Embryonic facial prominence (tissue), 1 donor: ENCODE data around the gene INO80D.
"Not testable (repeated sequence)": the region's sequence is repeated elsewhere in the genome, so short reads cannot be mapped to it uniquely, and the experiment has no call there.

Experiments used
- DNase-seq: peaks from one replicate; pipeline ENCODE4 v3.0.0-alpha.2; 2016; ENCODE audit errors: extremely low spot score

The INO80D gene

GRCh38 chr2:206028101-206028500 is 57.9 kb downstream of the INO80D start:
- DNase-seq = no peak

DNA sequence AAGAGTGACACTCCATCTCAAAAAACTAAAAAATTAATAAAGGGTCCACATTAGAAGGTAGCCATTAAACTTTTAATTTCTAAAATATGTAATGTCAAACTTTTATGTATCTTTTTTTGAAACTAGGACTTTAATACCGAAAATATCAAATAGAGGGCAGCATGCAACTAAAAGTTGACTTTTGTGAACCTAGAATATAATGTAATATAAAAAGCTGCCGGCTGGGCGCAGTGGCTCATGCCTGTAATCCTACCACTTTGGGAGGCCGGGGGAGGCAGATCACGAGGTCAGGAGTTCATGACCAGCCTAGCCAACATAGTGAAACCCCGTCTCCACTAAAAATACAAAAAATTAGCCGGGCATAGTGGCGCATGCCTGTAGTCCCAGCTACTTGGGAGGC is 62.8 kb downstream of the INO80D start:
- no peak for DNase-seq

- no peak for DNase-seq
Observed at GRCh38 chr2:206020171-206020570, 65.8 kb downstream of the INO80D start.

GRCh38 chr2:206015746-206016145 is 70.2 kb downstream of the INO80D start:
- DNase-seq = not testable (repeated sequence)

DNA sequence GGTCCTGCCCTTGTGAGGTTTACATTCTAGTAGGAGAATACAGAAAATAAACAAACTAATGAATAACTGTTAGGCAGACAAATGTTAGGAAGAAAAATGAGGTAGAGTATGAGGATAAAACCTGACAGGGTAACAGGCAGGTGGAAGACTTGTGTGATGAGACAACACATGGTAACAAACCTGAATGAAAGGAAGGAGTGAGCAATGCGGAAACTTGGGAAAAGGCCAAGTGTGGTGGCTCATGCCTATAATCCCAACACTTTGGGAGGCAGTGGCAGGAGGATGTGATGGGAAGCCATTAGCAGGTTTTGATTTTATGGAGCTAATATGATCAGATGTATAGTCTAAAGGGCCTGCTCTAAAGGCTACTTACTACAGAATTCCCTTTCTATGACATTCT is 74.2 kb downstream of the INO80D start:
- no peak for DNase-seq

DNA sequence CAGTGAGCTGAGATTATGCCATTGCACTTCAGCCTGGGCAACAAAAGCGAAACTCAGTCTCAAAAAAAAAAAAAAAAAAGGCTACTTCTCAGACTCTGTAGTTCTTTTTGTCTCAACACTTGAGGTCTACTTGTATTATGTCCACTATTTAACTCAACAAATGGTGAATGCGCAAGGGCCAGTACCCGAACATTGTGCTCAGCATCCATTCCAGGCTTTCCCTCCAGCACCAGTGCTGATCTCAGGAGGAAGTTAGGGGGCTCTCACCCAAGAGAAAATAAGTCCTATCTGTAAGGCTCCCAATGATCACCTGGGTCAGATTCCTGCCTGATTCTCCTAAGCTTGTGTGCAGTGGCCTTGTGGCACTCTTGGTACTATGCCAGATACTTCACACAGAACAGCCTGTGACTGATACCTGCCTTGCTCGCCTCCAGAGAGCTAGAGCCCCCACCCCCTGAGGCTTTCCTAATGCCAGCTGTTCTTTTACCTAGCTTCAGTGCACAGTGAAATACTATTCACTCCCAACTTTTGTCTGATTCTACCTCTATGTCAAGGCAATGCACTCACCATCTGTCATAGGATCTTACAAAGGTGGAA is 74.9 kb downstream of the INO80D start:
- DNase-seq = no peak

GRCh38 chr2:206004004-206004693 is 81.8 kb downstream of the INO80D start:
- no peak for DNase-seq

DNA sequence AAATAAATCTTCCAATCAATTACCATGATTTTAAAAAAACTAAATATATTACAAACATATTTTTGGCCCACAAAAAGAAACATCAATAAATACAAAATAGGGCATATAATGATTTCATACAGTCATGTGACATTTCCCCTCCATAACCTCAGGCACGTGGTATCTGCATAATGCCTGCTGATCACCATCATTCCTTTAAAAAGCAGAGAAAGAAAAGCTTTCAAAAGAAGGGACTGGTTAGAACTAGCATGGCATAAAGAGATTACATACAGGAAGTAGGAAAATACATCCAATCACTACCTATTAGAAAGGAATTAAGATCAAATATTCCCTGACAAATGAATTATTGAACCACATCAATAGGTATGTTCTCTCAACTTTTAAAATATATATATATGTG is 83.5 kb downstream of the INO80D start:
- no peak for DNase-seq

DNA sequence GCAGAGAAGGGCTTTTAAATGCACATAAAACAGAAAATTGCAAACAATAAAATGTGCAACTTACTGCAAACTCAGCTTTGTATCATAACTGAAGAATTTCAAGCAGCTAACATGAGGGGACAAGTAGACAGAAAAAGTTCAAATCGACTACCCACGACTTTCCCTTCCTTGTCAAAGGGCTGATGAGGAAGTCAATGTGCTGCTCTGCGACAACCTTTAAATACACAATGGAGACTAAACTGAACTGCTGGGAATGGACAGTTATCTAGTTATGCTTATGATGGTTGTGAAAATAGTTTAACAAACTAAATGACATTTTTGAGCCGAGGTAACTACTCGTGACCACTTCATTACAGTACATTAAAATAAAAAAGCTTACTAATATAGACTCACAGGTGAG is 84.1 kb downstream of the INO80D start:
- no peak for DNase-seq

GRCh38 chr2:206000776-206001175 is 85.2 kb downstream of the INO80D start:
- DNase-seq = no peak

- no peak for DNase-seq
Observed at GRCh38 chr2:205998583-205998982, 87.4 kb downstream of the INO80D start.

- DNase-seq = no peak
Observed at GRCh38 chr2:205996161-205996560, 89.8 kb downstream of the INO80D start.

DNA sequence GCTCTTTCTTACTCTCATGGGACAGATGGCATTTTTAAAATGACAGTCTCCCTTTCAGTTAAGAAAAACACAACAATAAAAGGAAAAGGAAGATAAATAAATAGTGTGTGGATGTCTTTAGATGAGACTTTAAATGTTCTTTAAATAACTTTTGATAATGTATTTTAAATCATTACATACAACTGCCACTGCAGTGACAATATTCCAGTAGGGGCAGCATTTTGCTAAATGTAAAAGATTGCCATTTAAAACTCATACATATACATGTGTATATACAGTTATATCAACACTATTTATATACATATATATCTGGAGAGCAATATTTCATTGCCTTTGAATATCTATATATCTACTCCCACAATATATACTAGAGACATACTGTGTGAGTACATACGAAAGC is 90.7 kb downstream of the INO80D start:
- no peak for DNase-seq

GRCh38 chr2:205994344-205994743 is 91.6 kb downstream of the INO80D start:
- DNase-seq = no peak

GRCh38 chr2:205990104-205990503 is 95.9 kb downstream of the INO80D start:
- no peak for DNase-seq

GRCh38 chr2:205989271-205990071 is 96.5 kb downstream of the INO80D start:
- no peak for DNase-seq

- DNase-seq = not testable (repeated sequence)
Observed at GRCh38 chr2:205988681-205989080, 97.3 kb downstream of the INO80D start.

DNA sequence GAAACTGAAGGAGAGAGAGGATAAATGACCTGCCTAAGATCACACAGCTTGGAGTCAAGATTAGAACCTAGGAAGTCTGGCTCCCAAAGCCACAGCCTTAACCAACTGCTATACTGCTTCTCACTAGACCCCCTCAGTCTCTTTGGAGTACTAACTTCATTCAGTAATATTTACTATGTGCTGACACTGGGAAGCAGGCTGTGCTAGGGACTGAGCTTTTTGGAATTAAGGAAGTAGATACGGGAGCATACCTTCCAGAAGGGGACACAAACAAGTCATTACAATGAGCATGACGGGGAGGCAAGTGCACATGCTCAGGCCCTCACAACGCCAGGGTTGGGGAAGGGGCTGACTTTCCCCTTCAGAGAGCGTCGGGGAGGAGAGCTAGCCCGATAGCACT is 97.7 kb downstream of the INO80D start:
- DNase-seq = no peak

- DNase-seq = not testable (repeated sequence)
Observed at GRCh38 chr2:205986334-205986733, 99.6 kb downstream of the INO80D start.

DNA sequence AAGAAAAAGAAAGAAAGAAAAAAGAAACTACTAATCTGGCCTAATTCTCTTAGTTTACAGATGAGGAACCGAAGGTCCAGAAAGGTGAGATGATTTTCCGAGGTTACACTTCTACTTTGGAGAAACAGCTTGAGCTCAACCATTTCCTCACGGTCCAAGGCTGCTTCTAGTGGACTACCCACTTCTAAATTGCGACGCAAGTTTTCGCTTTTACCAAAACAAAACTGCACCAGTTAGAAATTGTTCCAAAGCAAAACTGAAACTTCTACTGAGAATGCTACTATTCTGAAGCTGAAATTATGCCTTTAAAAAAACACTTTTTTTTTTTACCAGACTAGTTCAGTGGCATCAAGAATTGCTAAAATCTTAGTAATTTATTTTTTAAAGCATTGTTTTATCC is 101.6 kb downstream of the INO80D start:
- DNase-seq = no peak

- no peak for DNase-seq
Observed at GRCh38 chr2:205982776-205983327, 103.1 kb downstream of the INO80D start.

DNA sequence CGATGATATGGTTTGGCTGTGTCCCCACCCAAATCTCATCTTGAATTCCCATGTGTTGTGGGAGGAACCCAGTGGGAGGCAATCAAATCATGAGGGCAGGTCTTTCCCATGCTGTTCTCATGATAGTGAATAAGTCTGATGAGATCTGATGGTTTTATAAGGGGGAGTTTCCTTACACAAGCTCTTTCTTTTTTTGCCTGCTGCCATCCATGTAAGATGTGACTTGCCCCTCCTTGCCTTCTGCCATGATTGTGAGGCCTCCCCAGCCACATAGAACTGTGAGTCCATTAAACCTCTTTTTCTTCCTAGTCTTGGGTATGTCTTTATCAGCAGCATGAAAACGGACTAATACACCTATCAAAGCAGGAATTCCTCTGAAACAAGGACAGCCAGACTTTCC is 107.2 kb downstream of the INO80D start:
- DNase-seq = not testable (repeated sequence)

DNA sequence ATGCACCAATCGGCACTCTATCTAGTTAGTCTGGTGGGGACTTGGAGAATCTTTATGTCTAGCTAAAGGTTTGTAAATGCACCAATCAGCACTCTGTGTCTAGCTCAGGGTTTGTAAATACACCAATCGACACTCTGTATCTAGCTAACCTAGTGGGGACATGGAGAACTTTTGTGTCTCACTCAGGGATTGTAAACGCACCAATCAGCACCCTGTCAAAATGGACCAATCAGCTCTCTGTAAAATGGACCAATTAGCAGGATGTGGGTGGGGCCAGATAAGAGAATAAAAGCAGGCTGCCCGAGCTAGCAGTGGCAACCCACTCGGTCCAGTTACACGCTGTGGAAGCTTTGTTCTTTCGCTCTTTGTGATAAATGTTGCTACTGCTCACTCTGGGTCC is 108.3 kb downstream of the INO80D start:
- not testable (repeated sequence) for DNase-seq
